IMR-90 (cell line): ENCODE results near the gene DHX57. TPM values are rescaled to one million over a fixed set of nuclear protein-coding genes. Genes with fewer than 3 reads are reported as not detected.
A peak's percentile ranks its signal among the peaks of the same experiment; 100 is the strongest.

Experiments
- ATAC-seq: fragments of 200-7000 bp; cut with Tn5 transposase; 2 replicates; pipeline ENCODE4 v1.9.1; 2020; ENCODE audit warnings: low read depth, mild to moderate bottlenecking, moderate library complexity
- BruUV-seq: library from RNA; stranded (reverse); fragments of 400-500 nt; replicated peaks from 2 replicates; lab custom pipeline; 2021; lab: Mats Ljungman, UMichigan
- CTCF ChIA-PET: fragments of 300-600 bp; formaldehyde crosslinking; extraction: SDS; loops from one replicate; lab custom pipeline; 2021; ENCODE audit warnings: antibody characterized with exemption; lab: Yijun Ruan, JAX
- POLR2A ChIA-PET: fragments of 300-600 bp; sonication (Branson Sonifier 250); formaldehyde crosslinking; loops from one replicate; lab custom pipeline; 2022; ENCODE audit warnings: antibody characterized with exemption; ENCODE audit not compliant: unreplicated experiment; lab: Charles Lee
- DNase-seq: peaks from one replicate; pipeline ENCODE4 v3.0.0; 2013
- H2AFZ ChIP-seq: replicated peaks from 2 replicates; pipeline ENCODE3; 2013; ENCODE audit warnings: low read length, mild to moderate bottlenecking; ENCODE audit not compliant: poor library complexity
- H2AK5ac ChIP-seq: 2 replicates; pipeline ENCODE4 v1.6.1; 2013; ENCODE audit warnings: low read depth, low read length, inconsistent platforms
- H2AK9ac ChIP-seq: replicated peaks from 2 replicates; pipeline ENCODE3; 2013; ENCODE audit warnings: mild to moderate bottlenecking, low read depth, low read length, moderate library complexity; ENCODE audit not compliant: poor library complexity
- H2BK120ac ChIP-seq: 2 replicates; pipeline ENCODE4 v1.6.1; 2013; ENCODE audit warnings: low read depth, low read length, inconsistent platforms
- H2BK15ac ChIP-seq: 3 replicates; pipeline ENCODE4 v1.6.1; 2013; ENCODE audit warnings: low read depth, low read length, inconsistent platforms
- H2BK20ac ChIP-seq: 2 replicates; pipeline ENCODE4 v1.6.1; 2013; ENCODE audit warnings: low read depth, mild to moderate bottlenecking, inconsistent platforms, low read length, moderate library complexity
- H2BK5ac ChIP-seq: 2 replicates; pipeline ENCODE4 v1.6.1; 2013; ENCODE audit warnings: mild to moderate bottlenecking, low read depth, low read length, inconsistent platforms; ENCODE audit not compliant: poor library complexity, severe bottlenecking
- H3K14ac ChIP-seq: replicated peaks from 2 replicates; pipeline ENCODE4 v1.6.1; 2013; ENCODE audit warnings: low read depth, low read length, inconsistent platforms
- H3K18ac ChIP-seq: 2 replicates; pipeline ENCODE4 v1.6.1; 2013; ENCODE audit warnings: low read depth, low read length, control low read depth
- H3K23ac ChIP-seq: 2 replicates; pipeline ENCODE4 v1.6.1; 2013; ENCODE audit warnings: low read depth, low read length, inconsistent platforms
- H3K27ac ChIP-seq: 2 replicates; pipeline ENCODE4 v1.5.1; 2013; ENCODE audit warnings: mild to moderate bottlenecking, control low read depth, low read length; ENCODE audit not compliant: insufficient read depth
- H3K27me3 ChIP-seq: 2 replicates; pipeline ENCODE4 v1.6.1; 2013; ENCODE audit warnings: low read length; ENCODE audit not compliant: control insufficient read depth, insufficient read depth
- H3K36me3 ChIP-seq: 2 replicates; pipeline ENCODE4 v1.6.1; 2013; ENCODE audit warnings: low read length, mixed read lengths; ENCODE audit not compliant: control insufficient read depth, insufficient read depth
- H3K4ac ChIP-seq: 2 replicates; pipeline ENCODE4 v1.6.1; 2013; ENCODE audit warnings: low read depth, low read length, inconsistent platforms
- H3K4me1 ChIP-seq: 2 replicates; pipeline ENCODE4 v1.6.1; 2013; ENCODE audit warnings: low read length, mixed read lengths; ENCODE audit not compliant: control insufficient read depth, insufficient read depth
- H3K4me2 ChIP-seq: 2 replicates; pipeline ENCODE4 v1.6.1; 2013; ENCODE audit warnings: low read depth, mild to moderate bottlenecking, control low read depth, low read length, moderate library complexity
- H3K4me3 ChIP-seq: 2 replicates; pipeline ENCODE4 v1.5.1; 2013; ENCODE audit warnings: low read depth, mild to moderate bottlenecking, control low read depth, low read length, moderate library complexity; ENCODE audit not compliant: insufficient read depth
- H3K56ac ChIP-seq: 2 replicates; pipeline ENCODE4 v1.6.1; 2013; ENCODE audit warnings: low read length, inconsistent platforms; ENCODE audit not compliant: insufficient read depth; ENCODE audit errors: extremely low read depth
- H3K79me1 ChIP-seq, 2 experiments: 2 replicates each; pipeline ENCODE4 v1.6.1; 2013; ENCODE audit warnings: low read length in 2 of 2, inconsistent platforms in 1 of 2, low read depth in 1 of 2
- H3K9ac ChIP-seq: 2 replicates; pipeline ENCODE4 v1.6.1; 2013; ENCODE audit warnings: low read depth, low read length, control low read depth
- H3K9me1 ChIP-seq: 2 replicates; pipeline ENCODE4 v1.6.1; 2013; ENCODE audit warnings: low read length, inconsistent platforms; ENCODE audit not compliant: insufficient read depth
- H3K9me3 ChIP-seq: 2 replicates; pipeline ENCODE4 v1.6.1; 2013; ENCODE audit warnings: low read length; ENCODE audit not compliant: control insufficient read depth, insufficient read depth
- H4K20me1 ChIP-seq: 2 replicates; pipeline ENCODE4 v1.6.1; 2013; ENCODE audit warnings: low read length, inconsistent platforms; ENCODE audit not compliant: insufficient read depth
- H4K5ac ChIP-seq: 2 replicates; pipeline ENCODE4 v1.6.1; 2013; ENCODE audit warnings: mild to moderate bottlenecking, low read depth, low read length, control low read depth
- H4K8ac ChIP-seq, 2 experiments: 2 replicates each; pipeline ENCODE4 v1.6.1; 2013; ENCODE audit warnings: low read depth in 2 of 2, low read length in 2 of 2, control low read depth in 1 of 2, inconsistent platforms in 1 of 2
- H4K91ac ChIP-seq: 2 replicates; pipeline ENCODE4 v1.6.1; 2013; ENCODE audit warnings: low read depth, low read length, inconsistent platforms; ENCODE audit not compliant: insufficient read depth
- CEBPB ChIP-seq: IDR thresholded peaks from 2 replicates; pipeline ENCODE4 v1.6.1; 2012; ENCODE audit warnings: low read depth, low read length, improper control_type of control experiment
- CHD1 ChIP-seq: IDR thresholded peaks from 2 replicates; pipeline ENCODE4 v1.6.1; 2012; ENCODE audit warnings: low read depth, low read length, improper control_type of control experiment
- NFE2L2 ChIP-seq: fragments of 150-350 bp; IDR thresholded peaks from 2 replicates; pipeline ENCODE4 v1.6.1; 2016; ENCODE audit warnings: low read depth, mild to moderate bottlenecking, low read length
- WGBS, 2 experiments: methylation state at CpG; one replicate each; pipeline versions ENCODE4 v1.1.5 to v1.1.7; 2013; ENCODE audit warnings: missing lambda C conversion rate in 2 of 2; ENCODE audit not compliant: insufficient read length in 1 of 2; ENCODE audit errors: extremely low coverage in 2 of 2; 5-methylcytosine and 5-hydroxymethylcytosine counted together
- dilution Hi-C: fragments of 300-500 bp; cut with HindIII; formaldehyde crosslinking; loops from one replicate; pipeline ENCODE4 v1.14.3; 2018; ENCODE audit warnings: low sequenced_read_pairs; ENCODE audit not compliant: unreplicated experiment
- in situ Hi-C: fragments of 300-500 bp; cut with MboI; formaldehyde crosslinking; loops from 3 replicates; pipeline ENCODE4 v1.14.3; 2019; ENCODE audit warnings: low sequenced_read_pairs, inconsistent platforms, mixed read lengths
- intact Hi-C: fragments of 100-400 bp; cut with micrococcal nuclease; formaldehyde crosslinking; loops from 2 replicates; pipeline ENCODE4 v1.10.0; 2022
- polyA plus RNA-seq, 3 experiments: library from polyadenylated mRNA; depleted of rRNA; stranded (reverse); fragments of >200 nt; gene quantifications; 2 replicates each; pipeline ENCODE4 v1.2.3, GENCODE V29; 2012; ENCODE audit warnings: low replicate concordance in 1 of 3
- total RNA-seq: library from RNA; depleted of rRNA; stranded (reverse); fragments of >200 nt; gene quantifications from 2 replicates; pipeline ENCODE4 v1.2.3, GENCODE V29; 2012

Gene DHX57
- total and polyA plus RNA-seq, 2 of the 4 experiments (the other 2 are of a cell fraction) = 9.5 to 24.4 TPM

DNA sequence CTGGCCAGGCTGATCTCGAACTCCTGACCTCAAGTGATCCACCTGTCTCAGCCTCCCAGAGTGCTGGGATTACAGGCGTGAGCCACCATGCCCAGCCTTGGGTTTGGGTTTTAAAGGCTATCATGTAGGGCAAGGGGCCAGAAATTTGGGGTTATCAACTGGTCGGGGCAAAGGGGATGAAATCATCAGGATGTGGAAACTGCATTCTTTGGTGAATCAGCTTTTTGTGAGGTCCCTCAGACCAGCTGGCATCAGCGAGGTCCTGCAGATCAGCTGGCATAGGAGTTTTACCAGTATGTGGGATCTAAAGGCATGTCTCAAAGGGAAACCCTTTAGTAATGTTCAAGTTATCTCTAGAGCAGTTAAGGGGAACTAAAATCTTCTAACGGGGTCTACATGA is 104.1 kb downstream of the DHX57 start:
- CTCF ChIA-PET = no interaction called here
- dilution Hi-C loops (no loop called here), intact Hi-C loops (no loop called here), in situ Hi-C loops (no loop called here)
- no peak overlapping the region for H2AK5ac ChIP-seq
- H2BK20ac ChIP-seq = no peak overlapping the region; the same call in 1 of the 2 replicates
- no peak overlapping the region for H3K56ac ChIP-seq
- H3K9ac ChIP-seq = no peak overlapping the region
- H3K4me2 ChIP-seq = peak overlapping the region; percentile 42; the same call in 1 of the 2 replicates
- no peaks in the 10 kb centered on the region for H3K9me1 ChIP-seq
- no peak overlapping the region for H3K27ac ChIP-seq
- H2AK9ac ChIP-seq = no peak overlapping the region
- H2BK120ac ChIP-seq = no peak overlapping the region
- no peak overlapping the region for H3K4ac ChIP-seq
- no peaks in the 10 kb centered on the region for H3K9me3 ChIP-seq
- H2BK15ac ChIP-seq = no peak overlapping the region
- no peak overlapping the region for H4K91ac ChIP-seq
- no peak overlapping the region for H3K18ac ChIP-seq
- peaks cover 4% of the 10 kb centered on the region for H3K4me1 ChIP-seq
- no peak overlapping the region for H3K23ac ChIP-seq
- no TSS peak for BruUV-seq
- no peaks in the 10 kb centered on the region for H3K27me3 ChIP-seq
- H4K8ac ChIP-seq = no peak overlapping the region
- H3K79me1 ChIP-seq = no peaks in the 10 kb centered on the region
- no peak overlapping the region for H3K4me3 ChIP-seq
- no peak overlapping the region for H2BK5ac ChIP-seq
- 48% methylated on average over 2 of the region's 5 CpGs; no CpG with 5 or more reads in 1 of the 2 experiments for WGBS, 2 experiments
- no peaks in the 10 kb centered on the region for H3K36me3 ChIP-seq
- 0 out of 2 replicates have a peak overlapping the region, but pooled peaks have one; percentile 2 for H3K14ac ChIP-seq
- no peaks in the 10 kb centered on the region for H4K20me1 ChIP-seq
- POLR2A ChIA-PET = interaction anchor here (0.6 kb wide), 1 partner anchor 20 kb away, joined by 3 read pairs; the partner anchor contains the start of gene SRSF7
- H2AFZ ChIP-seq = no peak overlapping the region
- ATAC-seq (peak; percentile 73), DNase-seq (peak; percentile 55)
- H4K5ac ChIP-seq = no peak overlapping the region
- TF ChIP-seq CEBPB = peak; percentile 25; the same call in 1 of the 2 replicates
- no peak for TF ChIP-seq CHD1
- peak; percentile 34; the same call in 1 of the 2 replicates for TF ChIP-seq NFE2L2
